ENCODE results near the gene CCDC102B.

CCDC102B gene

GRCh38 chr18:68944826-68945225 lies 146.9 kb downstream of the CCDC102B start:
- DNase-seq (ENCODE audit: low spot score in 2 of 2) (no peak), ATAC-seq (ENCODE audit: low read depth) (no peak)
- H3K27me3 Mint-ChIP-seq = no peaks in the 10 kb centered on the region

GRCh38 chr18:68948622-68949021 lies 150.7 kb downstream of the CCDC102B start:
- H3K27me3 Mint-ChIP-seq = no peaks in the 10 kb centered on the region
- H3K4me1 Mint-ChIP-seq = no peaks in the 10 kb centered on the region
- H3K4me3 Mint-ChIP-seq = no peak overlapping the region
- no peak overlapping the region for H3K27ac Mint-ChIP-seq
- H3K36me3 Mint-ChIP-seq = no peaks in the 10 kb centered on the region
- H3K9me3 Mint-ChIP-seq = peaks cover 2% of the 10 kb centered on the region
- DNase-seq (ENCODE audit: low spot score in 2 of 2) = no peak
- no peak for ATAC-seq (ENCODE audit: low read depth)

More at GRCh38 chr18:68944826-68945225, 146.9 kb downstream of the CCDC102B start:
- Mint-ChIP-seq H3K4me1 (no peaks in the 10 kb centered on the region), H3K27ac (no peak overlapping the region), H3K4me3 (no peak overlapping the region), H3K9me3 (no peaks in the 10 kb centered on the region), H3K36me3 (no peaks in the 10 kb centered on the region)

- Mint-ChIP-seq H3K27ac (no peak overlapping the region), H3K27me3 (no peaks in the 10 kb centered on the region), H3K4me3 (no peak overlapping the region), H3K4me1 (no peaks in the 10 kb centered on the region), H3K9me3 (peaks cover 4% of the 10 kb centered on the region), H3K36me3 (no peaks in the 10 kb centered on the region)
- ATAC-seq (ENCODE audit: low read depth) (no peak), DNase-seq (ENCODE audit: low spot score in 2 of 2) (no peak)
Measured at GRCh38 chr18:68954738-68955137, 156.9 kb downstream of the CCDC102B start.

GRCh38 chr18:68956650-68957049 lies 158.8 kb downstream of the CCDC102B start:
- H3K27me3 Mint-ChIP-seq = no peaks in the 10 kb centered on the region
- H3K4me3 Mint-ChIP-seq = no peak overlapping the region
- no peak overlapping the region for H3K27ac Mint-ChIP-seq
- DNase-seq (ENCODE audit: low spot score in 2 of 2) (no peak), ATAC-seq (ENCODE audit: low read depth) (no peak)
- H3K4me1 Mint-ChIP-seq = no peaks in the 10 kb centered on the region
- H3K9me3 Mint-ChIP-seq = peaks cover 3% of the 10 kb centered on the region
- no peaks in the 10 kb centered on the region for H3K36me3 Mint-ChIP-seq

GRCh38 chr18:68960355-68960754 lies 162.5 kb downstream of the CCDC102B start:
- Mint-ChIP-seq H3K27me3 (no peaks in the 10 kb centered on the region), H3K36me3 (no peaks in the 10 kb centered on the region), H3K4me1 (no peaks in the 10 kb centered on the region), H3K27ac (no peak overlapping the region), H3K9me3 (no peaks in the 10 kb centered on the region), H3K4me3 (no peak overlapping the region)
- ATAC-seq (ENCODE audit: low read depth) = no peak
- no peak for DNase-seq (ENCODE audit: low spot score in 2 of 2)

- no peak for ATAC-seq (ENCODE audit: low read depth)
- Mint-ChIP-seq H3K27me3 (no peaks in the 10 kb centered on the region), H3K4me3 (no peak overlapping the region), H3K27ac (no peak overlapping the region), H3K4me1 (no peaks in the 10 kb centered on the region), H3K36me3 (no peaks in the 10 kb centered on the region), H3K9me3 (no peaks in the 10 kb centered on the region)
- DNase-seq (ENCODE audit: low spot score in 2 of 2) = no peak
Measured at GRCh38 chr18:68962623-68963022, 164.7 kb downstream of the CCDC102B start.

- DNase-seq (ENCODE audit: low spot score in 2 of 2) (no peak), ATAC-seq (ENCODE audit: low read depth) (no peak)
- no peaks in the 10 kb centered on the region for H3K4me1 Mint-ChIP-seq
- H3K9me3 Mint-ChIP-seq = no peaks in the 10 kb centered on the region
- H3K27me3 Mint-ChIP-seq = no peaks in the 10 kb centered on the region
- H3K27ac Mint-ChIP-seq = no peak overlapping the region
- H3K4me3 Mint-ChIP-seq = no peak overlapping the region
- no peaks in the 10 kb centered on the region for H3K36me3 Mint-ChIP-seq
Measured at GRCh38 chr18:68965817-68966216, 167.9 kb downstream of the CCDC102B start.

- H3K27me3 Mint-ChIP-seq = no peaks in the 10 kb centered on the region
- no peak for DNase-seq (ENCODE audit: low spot score in 2 of 2)
- no peak for ATAC-seq (ENCODE audit: low read depth)
- no peak overlapping the region for H3K27ac Mint-ChIP-seq
- H3K36me3 Mint-ChIP-seq = no peaks in the 10 kb centered on the region
- H3K4me3 Mint-ChIP-seq = no peak overlapping the region
- no peaks in the 10 kb centered on the region for H3K4me1 Mint-ChIP-seq
- no peaks in the 10 kb centered on the region for H3K9me3 Mint-ChIP-seq
Measured at GRCh38 chr18:68969027-68969426, 171.1 kb downstream of the CCDC102B start.

GRCh38 chr18:68972176-68972575 lies 174.3 kb downstream of the CCDC102B start:
- Mint-ChIP-seq H3K36me3 (no peaks in the 10 kb centered on the region), H3K4me3 (no peak overlapping the region), H3K9me3 (no peaks in the 10 kb centered on the region), H3K4me1 (no peaks in the 10 kb centered on the region), H3K27ac (no peak overlapping the region), H3K27me3 (no peaks in the 10 kb centered on the region)
- DNase-seq (ENCODE audit: low spot score in 2 of 2) (no peak), ATAC-seq (ENCODE audit: low read depth) (no peak)

GRCh38 chr18:68979737-68980136 lies 181.9 kb downstream of the CCDC102B start:
- peaks cover 4% of the 10 kb centered on the region for H3K9me3 Mint-ChIP-seq
- no peaks in the 10 kb centered on the region for H3K27me3 Mint-ChIP-seq
- DNase-seq (ENCODE audit: low spot score in 2 of 2) = no peak
- H3K36me3 Mint-ChIP-seq = no peaks in the 10 kb centered on the region
- no peaks in the 10 kb centered on the region for H3K4me1 Mint-ChIP-seq
- H3K27ac Mint-ChIP-seq = no peak overlapping the region
- H3K4me3 Mint-ChIP-seq = no peak overlapping the region
- no peak for ATAC-seq (ENCODE audit: low read depth)

GRCh38 chr18:68983126-68983525 lies 185.2 kb downstream of the CCDC102B start:
- H3K27ac Mint-ChIP-seq = no peak overlapping the region
- no peak overlapping the region for H3K4me3 Mint-ChIP-seq
- H3K9me3 Mint-ChIP-seq = peaks cover 6% of the 10 kb centered on the region
- H3K36me3 Mint-ChIP-seq = no peaks in the 10 kb centered on the region
- DNase-seq (ENCODE audit: low spot score in 2 of 2) (no peak), ATAC-seq (ENCODE audit: low read depth) (no peak)
- no peaks in the 10 kb centered on the region for H3K27me3 Mint-ChIP-seq
- H3K4me1 Mint-ChIP-seq = no peaks in the 10 kb centered on the region

GRCh38 chr18:68984342-68984741 lies 186.5 kb downstream of the CCDC102B start:
- ATAC-seq (ENCODE audit: low read depth) = no peak
- no peaks in the 10 kb centered on the region for H3K4me1 Mint-ChIP-seq
- no peaks in the 10 kb centered on the region for H3K27me3 Mint-ChIP-seq
- DNase-seq (ENCODE audit: low spot score in 2 of 2) = no peak
- H3K27ac Mint-ChIP-seq = no peak overlapping the region
- H3K9me3 Mint-ChIP-seq = peaks cover 8% of the 10 kb centered on the region
- no peak overlapping the region for H3K4me3 Mint-ChIP-seq
- H3K36me3 Mint-ChIP-seq = no peaks in the 10 kb centered on the region

GRCh38 chr18:68985172-68985820 lies 187.4 kb downstream of the CCDC102B start:
- H3K27ac Mint-ChIP-seq = no peak overlapping the region
- H3K27me3 Mint-ChIP-seq = no peaks in the 10 kb centered on the region
- ATAC-seq (ENCODE audit: low read depth) (no peak), DNase-seq (ENCODE audit: low spot score in 2 of 2) (no peak)
- no peaks in the 10 kb centered on the region for H3K36me3 Mint-ChIP-seq
- no peak overlapping the region for H3K4me3 Mint-ChIP-seq
- H3K9me3 Mint-ChIP-seq = peaks cover 10% of the 10 kb centered on the region
- no peaks in the 10 kb centered on the region for H3K4me1 Mint-ChIP-seq

GRCh38 chr18:68991286-68991685 lies 193.4 kb downstream of the CCDC102B start:
- DNase-seq (ENCODE audit: low spot score in 2 of 2) = no peak
- peaks cover 6% of the 10 kb centered on the region for H3K9me3 Mint-ChIP-seq
- no peaks in the 10 kb centered on the region for H3K4me1 Mint-ChIP-seq
- H3K4me3 Mint-ChIP-seq = no peak overlapping the region
- no peaks in the 10 kb centered on the region for H3K27me3 Mint-ChIP-seq
- no peak for ATAC-seq (ENCODE audit: low read depth)
- no peak overlapping the region for H3K27ac Mint-ChIP-seq
- no peaks in the 10 kb centered on the region for H3K36me3 Mint-ChIP-seq

GRCh38 chr18:68992719-68993482 lies 195.0 kb downstream of the CCDC102B start:
- no peak for ATAC-seq (ENCODE audit: low read depth)
- Mint-ChIP-seq H3K27ac (no peak overlapping the region), H3K9me3 (peaks cover 8% of the 10 kb centered on the region), H3K36me3 (no peaks in the 10 kb centered on the region), H3K4me3 (no peak overlapping the region), H3K4me1 (no peaks in the 10 kb centered on the region), H3K27me3 (no peaks in the 10 kb centered on the region)
- no peak for DNase-seq (ENCODE audit: low spot score in 2 of 2)

Data from memory B cell (primary cell).